ENCODE results near the gene ALK. TPM values are rescaled to one million over a fixed set of nuclear protein-coding genes. Genes with fewer than 3 reads are reported as not detected.
"Not testable (repeated sequence)": the region's sequence is repeated elsewhere in the genome, so short reads cannot be mapped to it uniquely, and the experiment has no call there.

The ALK gene
- total RNA-seq, 1 donor from 2014 or later = 1.0 TPM

DNA sequence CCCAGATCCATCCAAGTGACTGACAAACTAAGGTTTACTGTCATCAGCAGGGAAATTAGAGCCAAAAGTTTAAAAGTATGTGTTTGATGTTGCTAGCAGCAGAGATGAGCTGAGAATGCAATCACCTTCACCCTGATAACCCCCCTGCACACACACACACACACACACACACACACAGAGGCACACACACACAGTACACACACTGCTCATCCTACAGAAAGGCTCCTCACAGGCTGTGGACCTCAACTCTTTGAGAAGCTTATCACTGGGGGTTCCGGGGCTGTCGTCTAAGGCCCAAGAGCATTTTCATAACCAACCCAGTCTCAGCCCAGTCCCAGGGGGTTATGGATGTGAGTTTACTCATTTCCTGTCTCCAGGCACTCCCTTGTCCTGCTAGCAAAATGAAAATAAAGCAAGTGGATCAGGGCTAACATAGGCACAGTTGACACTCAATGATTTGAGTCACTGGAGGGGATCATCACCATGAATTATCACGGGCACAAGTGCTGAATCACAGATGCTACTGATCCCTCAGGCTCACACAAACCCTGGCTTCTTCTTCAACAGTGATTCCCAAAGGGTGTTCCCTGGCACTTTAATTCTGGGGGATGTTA is 76.6 kb downstream of the ALK start:
- no peak for DNase-seq (ENCODE audit: low spot score)

DNA sequence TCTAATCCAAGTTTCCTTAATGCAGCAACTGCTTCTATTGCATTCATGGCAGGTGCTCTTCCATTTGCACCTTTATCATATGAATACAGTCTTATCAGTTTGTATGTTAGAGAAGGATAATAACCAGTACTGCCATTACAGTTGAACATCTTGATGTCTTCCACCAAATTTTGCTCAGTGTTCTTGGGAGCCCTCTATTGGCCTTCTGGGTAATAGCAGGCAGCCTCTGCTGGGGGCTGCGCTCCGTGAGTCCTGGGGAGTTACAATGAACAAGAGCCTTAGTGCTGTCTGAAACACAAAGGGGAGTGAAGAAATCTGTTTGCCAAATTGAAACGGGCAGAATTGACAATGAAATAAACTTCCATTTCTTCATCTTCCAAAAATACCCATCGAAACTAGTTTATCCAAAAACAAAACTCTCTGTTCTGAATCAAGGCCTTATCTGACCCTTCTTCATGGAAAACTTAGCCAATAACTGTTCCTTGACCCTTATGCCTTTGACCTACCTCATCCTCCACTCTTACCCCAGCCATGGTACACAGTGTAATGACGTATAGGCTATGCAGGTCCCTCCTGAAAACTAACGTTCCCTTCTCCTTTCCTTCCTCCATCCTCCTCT is 79.9 kb downstream of the ALK start:
- DNase-seq (ENCODE audit: low spot score) = no peak

DNA sequence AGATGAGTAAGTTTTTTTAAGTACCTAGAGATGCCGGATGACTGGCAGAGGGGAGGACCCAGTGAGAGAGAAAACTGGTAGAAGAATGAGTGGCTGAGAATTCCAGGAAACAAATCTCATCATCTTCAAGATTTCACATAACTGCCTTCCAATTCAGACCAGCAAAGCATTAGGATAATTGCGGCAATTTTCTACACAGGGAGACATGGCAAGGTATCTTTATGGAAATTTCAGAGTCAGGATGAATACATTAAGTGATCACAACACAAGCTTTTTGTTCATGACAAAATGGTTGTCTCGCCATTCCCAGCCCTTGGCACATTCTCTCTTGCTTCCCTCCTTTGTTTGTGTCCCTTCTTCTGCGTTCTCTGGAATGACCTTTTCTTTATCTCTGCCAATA is 82.1 kb downstream of the ALK start:
- no peak for DNase-seq (ENCODE audit: low spot score)

DNA sequence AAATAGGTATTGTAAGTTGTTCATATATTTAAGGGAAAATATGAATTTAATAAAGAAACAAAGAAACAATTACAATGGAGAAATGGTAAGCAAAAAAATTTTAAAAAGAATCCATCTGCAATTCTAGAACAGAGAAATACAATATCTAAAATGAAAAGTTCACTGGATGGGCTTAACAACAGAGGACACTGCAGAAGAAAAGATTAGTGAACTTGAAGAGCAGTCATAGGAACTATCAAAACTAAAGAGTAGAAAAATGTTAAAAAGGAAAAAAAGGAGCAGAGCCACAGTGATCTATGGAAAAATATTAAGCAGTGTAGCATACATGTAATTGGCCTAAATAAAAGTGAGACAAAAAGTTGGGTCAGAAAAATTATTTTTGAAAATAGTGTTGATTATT is 83.5 kb downstream of the ALK start:
- no peak for DNase-seq (ENCODE audit: low spot score)

DNA sequence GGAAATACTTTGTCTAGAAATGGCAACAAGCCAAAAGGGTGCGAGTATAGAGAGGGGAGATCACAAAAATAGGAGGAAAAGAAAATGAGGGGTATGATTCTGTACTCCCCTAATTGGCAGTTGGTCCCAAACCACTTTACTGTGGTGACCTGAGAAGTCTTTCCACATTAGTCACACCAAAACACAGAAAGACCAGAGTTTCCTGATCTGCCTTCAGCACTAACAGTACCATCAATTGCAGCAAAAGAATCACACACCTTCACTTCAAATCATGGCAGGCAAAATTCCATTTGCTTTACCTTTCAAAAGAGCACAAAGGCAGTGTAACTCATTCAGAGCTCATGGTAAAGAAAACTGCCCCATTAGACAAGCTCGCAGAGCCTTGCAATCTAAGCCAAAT is 86.8 kb downstream of the ALK start:
- DNase-seq (ENCODE audit: low spot score) = no peak

DNA sequence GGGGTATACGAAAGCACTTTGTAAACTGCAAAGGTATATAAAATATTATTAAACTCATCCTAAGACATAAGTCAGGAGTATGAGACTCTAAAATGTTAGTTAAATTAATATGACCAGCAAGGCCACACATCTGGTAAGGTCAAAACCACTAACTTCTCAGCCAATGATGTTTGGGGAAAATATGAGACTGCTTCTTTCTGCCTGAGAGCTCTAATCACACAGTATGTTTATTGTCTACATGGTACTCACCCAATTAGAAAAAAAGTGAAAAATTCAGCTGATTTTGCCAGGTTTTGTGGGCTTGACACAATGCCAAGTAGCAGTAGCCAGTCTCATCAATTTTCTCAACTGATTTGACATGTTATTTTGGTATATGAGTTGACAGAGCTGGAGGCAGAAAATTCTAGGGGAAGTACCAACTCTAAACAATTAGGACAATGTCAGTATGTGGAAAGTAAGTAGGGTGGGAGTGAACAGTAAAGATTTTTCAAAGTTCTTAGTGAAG is 87.3 kb downstream of the ALK start:
- no peak for DNase-seq (ENCODE audit: low spot score)

DNA sequence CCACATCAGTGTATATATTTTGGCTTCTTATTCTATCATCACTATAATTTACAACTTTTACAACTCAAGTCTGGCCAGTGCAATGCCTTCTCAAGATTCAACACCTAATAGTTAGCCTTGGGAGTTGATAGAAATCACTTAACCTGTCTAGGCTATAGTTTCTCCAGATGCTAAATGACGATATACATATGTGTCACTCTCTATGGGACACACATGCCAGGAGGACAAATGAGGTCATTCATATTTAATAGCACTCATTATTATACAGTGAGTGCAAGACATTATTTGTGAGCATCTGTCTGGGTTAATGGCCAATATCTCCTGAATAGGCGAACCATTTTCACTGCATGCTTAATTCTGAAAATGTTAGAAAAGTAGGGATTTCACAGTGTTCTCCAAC is 89.8 kb downstream of the ALK start:
- no peak for DNase-seq (ENCODE audit: low spot score)

DNA sequence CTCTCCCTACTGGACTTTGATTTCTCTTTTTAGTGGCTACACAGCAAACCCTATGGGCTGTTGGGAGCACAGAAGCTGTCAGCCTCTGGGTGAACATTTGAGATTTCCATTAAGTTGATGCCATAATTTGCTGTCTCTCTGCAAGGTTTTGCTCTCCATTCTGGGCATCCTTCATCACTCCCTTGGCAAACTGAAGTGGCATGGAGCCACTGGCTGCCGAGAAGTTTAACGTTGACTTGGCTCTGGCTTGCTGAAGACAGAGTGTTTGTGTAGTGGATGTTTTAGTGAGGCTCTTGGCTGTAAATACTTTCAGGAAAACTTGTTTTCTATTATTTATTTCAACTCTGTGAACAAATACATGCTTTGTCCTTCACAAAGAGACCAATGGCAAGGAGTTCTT is 91.5 kb downstream of the ALK start:
- no peak for DNase-seq (ENCODE audit: low spot score)

DNA sequence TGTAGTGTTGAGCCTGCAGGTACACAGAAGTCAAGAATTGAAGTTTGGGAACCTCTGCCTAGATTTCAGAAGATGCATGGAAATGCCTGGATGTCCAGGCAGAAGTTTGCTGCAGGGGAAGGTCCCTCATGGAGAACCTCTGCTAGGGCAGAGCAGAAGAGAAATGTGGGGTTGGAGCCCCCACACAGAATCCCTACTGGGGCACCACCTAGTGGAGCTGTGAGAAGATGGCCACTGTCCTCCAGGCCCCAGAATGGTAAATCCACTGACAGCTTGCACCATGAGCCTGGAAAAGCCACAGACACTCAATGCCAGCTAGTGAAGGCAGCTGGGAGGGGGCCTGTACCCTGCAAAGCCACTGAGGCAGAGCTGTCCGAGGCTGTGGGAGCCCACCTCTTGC is 97.2 kb downstream of the ALK start:
- DNase-seq (ENCODE audit: low spot score) = not testable (repeated sequence)

DNA sequence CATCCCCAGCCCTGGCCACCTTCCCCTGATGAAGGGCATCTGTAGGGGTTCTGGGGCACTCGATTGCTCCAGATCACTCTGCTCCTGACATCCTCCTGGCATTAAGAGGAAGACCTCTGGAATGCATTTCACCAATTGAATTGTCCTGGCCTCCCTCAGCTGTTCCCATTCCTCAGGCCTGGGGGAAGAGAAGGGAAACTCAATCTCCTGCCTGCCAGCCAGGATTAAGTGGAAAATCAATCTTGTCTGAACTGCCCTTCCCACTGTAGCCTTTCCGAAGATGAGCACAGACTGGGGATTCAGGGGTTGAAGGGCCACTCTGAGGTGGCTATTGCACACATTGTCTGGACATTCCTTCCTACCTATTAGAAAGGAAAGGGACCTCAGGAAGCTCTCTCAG is 99.8 kb downstream of the ALK start:
- no peak for DNase-seq (ENCODE audit: low spot score)

DNA sequence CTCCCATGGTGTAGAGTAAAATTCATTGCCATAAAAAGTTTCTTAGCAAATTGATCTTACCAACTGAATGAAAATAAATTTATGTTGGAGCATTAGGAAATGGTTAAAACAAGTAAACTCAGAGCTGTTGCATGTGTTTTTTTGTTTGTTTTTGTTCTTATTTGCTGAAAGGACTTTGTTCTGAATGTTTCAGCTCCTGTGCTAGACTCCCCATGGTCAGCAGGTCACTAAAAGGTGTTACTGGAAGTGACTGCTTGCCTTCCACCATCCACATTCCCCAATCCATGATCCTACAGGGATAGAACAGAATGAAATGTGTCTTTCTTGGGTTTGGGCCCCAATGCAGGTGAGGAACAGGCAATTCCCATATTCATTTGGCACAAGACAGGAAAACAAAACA is 101.8 kb downstream of the ALK start:
- no peak for DNase-seq (ENCODE audit: low spot score)

DNA sequence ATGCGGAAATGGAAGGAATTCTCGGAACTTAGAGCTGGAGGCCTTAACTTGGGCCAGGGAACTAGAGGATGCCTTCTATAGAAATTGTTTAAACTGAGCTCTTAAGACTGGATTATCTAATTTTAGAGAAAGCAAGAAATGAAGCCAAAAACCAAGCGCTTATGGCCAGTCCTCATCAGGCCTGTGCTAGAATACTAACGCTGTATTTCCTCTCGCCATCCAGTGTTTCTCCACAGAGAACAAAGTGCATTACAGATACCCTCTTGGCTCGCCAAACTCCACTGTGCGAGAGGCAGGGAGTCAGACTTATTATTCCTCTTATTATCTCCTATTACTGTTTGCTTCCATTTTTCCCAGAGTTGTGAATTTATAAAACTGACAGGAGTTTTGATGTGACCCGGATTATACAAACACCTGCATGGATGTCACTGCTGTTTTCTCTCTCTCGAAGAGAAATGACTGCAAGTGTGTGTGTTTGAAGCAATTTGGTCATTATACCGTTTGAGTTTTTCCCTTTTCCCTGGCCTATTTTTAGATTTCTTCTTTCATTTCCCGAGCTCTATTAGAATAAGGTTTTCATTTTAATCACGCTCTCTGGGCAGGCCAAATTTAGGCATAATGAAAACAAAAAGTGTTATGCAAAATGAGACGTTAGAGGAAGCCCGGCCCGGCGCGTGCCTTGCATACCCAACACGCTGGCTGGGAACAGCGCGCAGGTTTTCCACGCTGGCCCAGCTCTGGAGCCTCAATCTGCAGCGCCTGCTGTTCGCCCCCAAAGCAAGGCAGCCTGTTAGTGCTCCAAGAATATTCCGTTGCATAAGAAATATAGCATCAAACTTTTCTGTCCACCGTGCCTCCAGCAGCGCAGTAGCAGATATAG is 103.3 kb downstream of the ALK start:
- no peak for DNase-seq (ENCODE audit: low spot score)

DNA sequence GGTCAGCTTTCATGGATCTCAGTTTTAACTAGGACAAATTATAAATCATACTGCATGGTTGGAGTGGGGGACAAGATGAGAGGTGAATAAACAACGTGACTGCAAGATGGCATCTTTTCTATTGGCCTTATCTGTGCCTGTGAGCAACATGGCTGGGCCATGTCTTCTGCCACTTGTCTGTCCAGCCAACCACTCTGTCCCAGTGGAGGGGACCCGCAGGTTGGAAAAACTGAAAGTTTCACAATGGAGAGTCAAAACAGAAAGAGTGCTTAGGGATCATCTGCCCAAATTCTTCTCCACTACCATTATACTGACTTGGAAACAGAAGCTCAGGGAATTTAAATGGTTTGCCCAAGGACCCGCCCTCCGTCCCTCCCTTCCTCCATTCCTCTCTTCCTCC is 104.1 kb downstream of the ALK start:
- DNase-seq (ENCODE audit: low spot score) = no peak

DNA sequence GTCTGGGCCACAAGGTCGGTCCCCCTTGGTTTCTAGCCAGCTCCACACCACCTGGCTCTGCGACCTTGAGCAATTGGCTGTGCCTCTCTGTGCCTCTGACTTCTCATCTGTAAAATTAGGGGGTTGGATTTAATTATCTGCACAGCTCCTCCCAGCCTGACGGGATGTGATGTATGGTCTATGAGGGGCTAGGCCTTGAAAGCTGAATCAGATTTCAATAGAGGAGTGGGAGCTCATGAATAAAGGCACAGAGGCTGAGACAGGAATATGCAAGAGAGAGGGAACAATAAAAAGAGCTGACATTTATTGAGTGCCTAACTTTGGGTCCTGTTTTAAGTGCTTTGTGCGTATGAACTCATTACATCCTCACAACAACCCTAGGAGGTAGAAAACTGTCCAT is 104.7 kb downstream of the ALK start:
- no peak for DNase-seq (ENCODE audit: low spot score)

DNA sequence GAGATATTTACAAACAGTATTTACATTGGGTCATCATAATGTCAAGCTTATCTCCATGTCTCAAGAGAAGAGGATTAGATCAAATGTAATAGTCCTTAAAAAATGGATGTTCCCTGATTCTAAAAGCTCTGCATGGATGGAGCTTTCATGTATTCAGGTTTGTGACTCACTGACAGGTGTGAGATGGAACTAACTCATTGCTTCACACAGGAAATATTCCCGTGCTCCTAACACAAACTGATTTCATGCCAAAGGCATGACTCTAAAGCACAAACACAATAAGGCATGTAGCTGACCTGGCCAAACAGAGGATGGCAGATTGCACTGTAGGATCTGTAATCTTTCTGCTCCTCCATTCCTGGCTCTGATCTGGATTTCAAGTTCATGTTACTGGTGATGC is 110.0 kb downstream of the ALK start:
- DNase-seq (ENCODE audit: low spot score) = no peak

DNA sequence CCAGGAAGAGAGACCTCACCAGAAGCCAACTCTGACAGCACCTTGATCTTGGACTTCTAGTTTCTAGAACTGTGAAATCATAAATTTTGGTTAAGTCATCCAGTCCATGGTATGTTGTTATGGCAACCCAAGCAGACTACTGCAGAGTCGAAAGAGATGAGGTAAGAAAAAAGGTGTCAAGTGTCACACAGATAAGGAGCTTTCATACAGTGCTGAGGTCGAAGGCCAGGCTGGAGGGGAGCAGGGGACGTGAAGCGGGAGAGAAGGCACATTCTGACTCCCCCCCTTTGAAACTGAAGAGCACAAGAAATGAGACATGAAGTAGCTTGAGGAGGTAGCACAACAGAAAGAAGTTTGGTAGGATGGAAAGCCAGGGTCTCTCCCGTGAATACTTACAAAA is 110.4 kb downstream of the ALK start:
- DNase-seq (ENCODE audit: low spot score) = no peak

DNA sequence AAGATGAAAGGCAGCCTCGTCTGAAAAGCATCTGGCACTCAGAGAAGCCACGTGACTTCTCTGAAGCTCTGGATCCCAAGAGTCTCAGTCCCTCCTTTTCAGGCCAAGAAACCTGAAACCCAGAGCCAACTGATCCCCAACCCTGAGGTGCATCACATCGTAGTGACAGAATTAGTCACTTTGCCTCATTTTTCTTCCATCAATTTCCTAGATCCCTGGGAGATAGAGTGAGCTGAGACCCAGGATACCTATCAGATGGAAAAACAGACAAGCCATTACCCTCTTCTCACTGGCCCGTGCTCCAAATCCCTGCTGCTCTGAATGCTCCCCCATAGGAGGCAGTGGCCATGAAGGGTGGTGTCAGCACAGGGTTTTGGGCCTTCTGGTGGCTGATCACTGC is 113.1 kb downstream of the ALK start:
- no peak for DNase-seq (ENCODE audit: low spot score)

DNA sequence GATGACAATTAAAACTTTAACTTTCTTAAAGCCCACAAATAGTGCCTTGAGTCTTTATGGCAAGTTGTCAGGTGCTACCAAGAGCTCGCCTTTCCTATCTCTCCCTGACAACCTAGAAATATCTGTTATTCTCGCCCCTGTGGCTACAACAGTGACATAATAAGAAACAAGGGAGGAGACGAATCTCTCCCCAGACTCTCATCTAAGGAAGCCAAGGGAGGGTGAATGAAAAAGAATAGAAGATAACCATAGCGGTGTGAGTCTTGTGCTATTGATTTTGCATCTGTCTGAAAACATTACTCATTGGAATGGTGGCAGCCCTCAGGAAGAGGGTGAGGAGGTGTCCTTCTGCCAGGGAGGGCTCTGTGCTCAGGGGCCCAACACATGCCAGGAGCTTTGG is 114.3 kb downstream of the ALK start:
- DNase-seq (ENCODE audit: low spot score) = no peak

DNA sequence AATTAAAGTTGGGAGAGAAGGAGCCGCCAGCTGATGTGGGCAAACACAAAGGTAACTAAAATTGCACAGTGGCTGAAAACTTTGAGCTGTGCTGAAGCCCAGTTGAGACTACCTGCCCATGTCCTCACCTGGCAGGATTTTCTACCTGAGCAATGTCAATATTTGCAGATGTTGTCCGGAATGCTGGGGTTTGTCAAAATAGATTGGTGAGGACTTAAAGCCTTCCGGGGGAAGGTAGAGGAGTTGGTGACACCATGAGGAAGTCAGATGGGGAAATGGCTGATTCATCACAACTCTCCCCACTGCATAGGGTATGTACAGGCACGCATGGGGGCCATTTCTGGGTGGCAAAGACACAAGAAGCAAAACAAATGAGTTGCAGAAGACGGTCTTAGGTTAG is 114.9 kb downstream of the ALK start:
- DNase-seq (ENCODE audit: low spot score) = no peak

DNA sequence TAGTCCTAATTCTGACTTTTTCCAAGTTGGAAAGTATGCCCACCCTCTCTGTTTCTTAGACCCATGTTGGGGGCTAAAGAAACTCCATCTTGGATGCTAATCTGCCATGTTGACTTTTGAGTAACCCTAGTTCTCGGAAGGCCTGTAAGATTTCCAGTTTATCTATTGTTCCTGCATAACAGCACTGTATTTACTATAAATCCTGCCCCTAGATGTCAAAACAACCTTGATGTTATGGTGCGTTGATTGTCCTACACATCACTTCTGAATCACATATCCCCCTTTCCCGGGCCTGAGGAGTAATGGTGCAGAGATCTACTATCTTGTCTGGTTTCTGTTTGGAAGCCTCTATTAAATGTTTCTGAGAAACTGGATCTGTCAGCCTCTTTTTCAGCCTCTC is 116.7 kb downstream of the ALK start:
- no peak for DNase-seq (ENCODE audit: low spot score)

DNA sequence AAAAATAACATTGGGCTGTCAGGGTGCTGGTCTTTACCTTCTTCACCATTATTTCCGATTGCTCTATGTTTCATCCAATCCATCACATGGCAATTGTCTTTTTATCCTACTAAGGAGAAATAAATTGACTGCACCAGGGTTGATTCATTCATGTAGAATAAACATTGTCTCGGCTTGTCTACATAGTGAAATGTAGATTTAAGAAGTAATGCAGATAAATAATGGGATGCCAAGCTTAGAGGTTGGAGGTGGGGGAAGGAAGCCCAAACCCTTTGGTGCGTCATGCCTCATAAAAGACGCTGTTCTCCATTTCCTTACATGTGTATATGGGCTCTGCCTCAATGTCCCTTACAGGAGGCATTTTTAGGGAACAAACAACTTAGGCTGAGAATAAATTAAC is 117.8 kb downstream of the ALK start:
- DNase-seq (ENCODE audit: low spot score) = no peak

DNA sequence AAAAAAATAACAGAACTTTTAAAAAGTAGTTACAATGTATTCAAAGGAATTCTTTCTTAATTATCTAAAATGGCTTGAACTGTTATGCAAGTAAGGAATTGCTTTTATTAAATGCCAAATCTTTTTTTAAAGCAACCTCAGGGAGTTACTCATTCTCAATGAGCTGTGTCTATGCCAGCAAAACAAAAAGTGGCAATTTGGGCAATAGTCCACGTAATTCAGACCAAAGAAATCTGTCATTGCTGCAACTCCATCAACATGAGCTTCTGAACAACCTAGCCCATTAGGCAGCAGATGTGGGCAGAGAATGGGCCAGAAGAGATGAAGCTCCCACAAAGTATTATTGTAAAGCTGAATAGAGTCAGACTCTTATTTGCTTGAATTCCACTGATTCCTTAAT is 118.4 kb downstream of the ALK start:
- DNase-seq (ENCODE audit: low spot score) = no peak

DNA sequence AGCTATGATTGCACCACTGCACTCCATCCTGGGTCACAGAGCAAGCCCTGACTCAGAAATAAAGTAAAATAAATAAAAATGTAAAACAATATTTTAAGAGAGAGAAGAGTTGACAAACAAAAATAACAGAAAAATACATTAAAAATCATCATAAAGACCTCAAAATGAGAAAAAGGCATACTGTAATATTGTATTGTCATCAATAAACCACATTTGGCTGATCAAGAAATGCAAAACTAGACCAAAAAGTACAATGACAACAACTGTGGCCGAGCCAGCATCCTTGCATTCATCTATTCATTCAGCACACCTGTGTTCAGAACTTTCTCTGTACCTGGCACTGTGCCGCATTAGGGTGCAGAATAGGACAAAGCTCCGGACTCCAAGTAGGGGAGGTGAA is 121.8 kb downstream of the ALK start:
- DNase-seq (ENCODE audit: low spot score) = no peak
